ENCODE results near the gene TCEAL7. TPM values are rescaled to one million over a fixed set of nuclear protein-coding genes. Genes with fewer than 3 reads are reported as not detected.

Gene TCEAL7
- total and polyA plus RNA-seq, 9 of the 15 experiments (the other 6 are each of a cell fraction or from before 2014, with no cell fraction given): 0.07 to 0.34 (median 0.13) TPM; not detected in 4

- no peak overlapping the region for H3K9ac ChIP-seq (ENCODE audit: insufficient read depth in 1 of 2, low read depth in 2 of 2, low read length in 2 of 2)
- in situ Hi-C loops (cut with MboI) (no loop called here), intact Hi-C loops (cut with micrococcal nuclease) (no loop called here)
- H3K4me3 ChIP-seq: no peak overlapping the region
- H3K36me3 ChIP-seq (ENCODE audit: control insufficient read depth, insufficient read depth, low read length): peaks cover 4% of the 10 kb centered on the region; the same call in 1 of the 3 replicates
- H3K9me3 ChIP-seq (replicated peaks; ENCODE audit: control insufficient read depth, insufficient read depth, low read depth, low read length): no peaks in the 10 kb centered on the region
- peaks cover 18% of the 10 kb centered on the region for H3K79me2 ChIP-seq (ENCODE audit: control insufficient read depth, insufficient read depth, low read length)
- no peak overlapping the region for H3K27ac ChIP-seq (ENCODE audit: extremely low read depth, low read depth, low read length)
- POLR2A ChIA-PET: no interaction called here
- FAIRE-seq (no peak), DNase-seq (ENCODE audit: extremely low read depth in 1 of 4, low spot score in 3 of 4) (no peak), ATAC-seq (no peak)
- H3K4me1 ChIP-seq (replicated peaks in 1 of 2; ENCODE audit: control insufficient read depth in 2 of 2, insufficient read depth in 2 of 2, low read length in 2 of 2): peaks cover 0 to 6% of the 10 kb centered on the region in 2 experiments; a peak in 2 of 5 replicates
- no peaks in the 10 kb centered on the region for H4K20me1 ChIP-seq (replicated peaks; ENCODE audit: control insufficient read depth, insufficient read depth, low read length)
- no peak overlapping the region for H2AFZ ChIP-seq (ENCODE audit: low read depth, low read length)
- no peak overlapping the region for H3K4me2 ChIP-seq (ENCODE audit: insufficient read depth, low read length)
- no TSS peak for BruUV-seq (replicated peaks)
- TF ChIP-seq ATF3 (IDR thresholded peaks at IDR 0.05) (peak; percentile 52), ATF3 (CRISPR knock-in tag; conservative IDR thresholded peaks at IDR 0.05) (no peak), ZNF23 (CRISPR knock-in tag; IDR thresholded peaks at IDR 0.05) (no peak)
- H3K27me3 ChIP-seq (ENCODE audit: control insufficient read depth in 2 of 2, insufficient read depth in 2 of 2, low read length in 2 of 2): no peaks in the 10 kb centered on the region
- H3K9me1 ChIP-seq (ENCODE audit: control insufficient read depth, insufficient read depth, low read length): no peaks in the 10 kb centered on the region
- WGBS (ENCODE audit: insufficient coverage, low coverage, missing lambda C conversion rate): 13% methylated on average over 2 of the region's 2 CpGs
- CTCF ChIA-PET (ENCODE audit: low intra/inter-chr PET ratio): no interaction called here
Observed at GRCh38 chrX:103360916-103361315, 30.9 kb downstream of the TCEAL7 start.

GRCh38 chrX:103361798-103362197 is 31.8 kb downstream of the TCEAL7 start:
- DNase-seq (ENCODE audit: extremely low read depth in 1 of 4, low spot score in 3 of 4) (no peak), FAIRE-seq (no peak), ATAC-seq (no peak)
- intact Hi-C loops (cut with micrococcal nuclease) (no loop called here), in situ Hi-C loops (cut with MboI) (no loop called here)
- Histone ChIP-seq H2AFZ (ENCODE audit: low read depth, low read length) (no peak overlapping the region), H3K27me3 (ENCODE audit: control insufficient read depth in 2 of 2, insufficient read depth in 2 of 2, low read length in 2 of 2) (no peaks in the 10 kb centered on the region), H3K27ac (ENCODE audit: extremely low read depth, low read depth, low read length) (no peak overlapping the region), H3K4me3 (no peak overlapping the region), H3K4me2 (ENCODE audit: insufficient read depth, low read length) (no peak overlapping the region), H3K4me1 (replicated peaks in 1 of 2; ENCODE audit: control insufficient read depth in 2 of 2, insufficient read depth in 2 of 2, low read length in 2 of 2) (peaks cover 0 to 6% of the 10 kb centered on the region in 2 experiments; a peak in 2 of 5 replicates), H3K9ac (ENCODE audit: insufficient read depth in 1 of 2, low read depth in 2 of 2, low read length in 2 of 2) (no peak overlapping the region), H3K36me3 (ENCODE audit: control insufficient read depth, insufficient read depth, low read length) (peaks cover 4% of the 10 kb centered on the region; the same call in 1 of the 3 replicates), H3K9me3 (replicated peaks; ENCODE audit: control insufficient read depth, insufficient read depth, low read depth, low read length) (no peaks in the 10 kb centered on the region), H3K9me1 (ENCODE audit: control insufficient read depth, insufficient read depth, low read length) (no peaks in the 10 kb centered on the region), H4K20me1 (replicated peaks; ENCODE audit: control insufficient read depth, insufficient read depth, low read length) (no peaks in the 10 kb centered on the region), H3K79me2 (ENCODE audit: control insufficient read depth, insufficient read depth, low read length) (peaks cover 12% of the 10 kb centered on the region)
- BruUV-seq (replicated peaks): no TSS peak
- ChIA-PET CTCF (ENCODE audit: low intra/inter-chr PET ratio) (no interaction called here), POLR2A (no interaction called here)
- 11% methylated on average over 1 of the region's 1 CpG for WGBS (ENCODE audit: insufficient coverage, low coverage, missing lambda C conversion rate)
- no peak for TF ChIP-seq ZNF174 (CRISPR knock-in tag; IDR thresholded peaks at IDR 0.05)

All from K562 (cell line).